Astrocyte (in vitro differentiated cells and primary cell): ENCODE results near the gene AFF2.

Experiments used
- CTCF ChIP-seq: IDR thresholded peaks from 2 replicates; pipeline ENCODE4 v1.5.1; 2011; ENCODE audit warnings: low read depth, mild to moderate bottlenecking, inconsistent platforms, low read length, moderate library complexity; ENCODE audit not compliant: insufficient read depth
- EZH2 ChIP-seq: IDR thresholded peaks from 2 replicates; pipeline ENCODE4 v1.6.1; 2012; ENCODE audit warnings: mild to moderate bottlenecking, low read length, inconsistent platforms; ENCODE audit not compliant: insufficient read depth

GRCh38 chrX:148624951-148625474, 124.6 kb downstream of the AFF2 start:
- TF ChIP-seq CTCF (no peak), EZH2 (no peak)
